Muscle of back (tissue), 11 donors: ENCODE data around the gene SART3. TPM values are rescaled to one million over a fixed set of nuclear protein-coding genes. Genes with fewer than 3 reads are reported as not detected.
"Not testable (repeated sequence)": the region's sequence is repeated elsewhere in the genome, so short reads cannot be mapped to it uniquely, and the experiment has no call there.

ENCODE experiments used
- DNase-seq, 3 donors: peaks; one replicate each; pipeline versions ENCODE4 v3.0.0 to v3.0.0-alpha.2; 2013
- polyA plus RNA-seq, 10 donors: library from polyadenylated mRNA; unstranded; fragments of 120-200 nt; gene quantifications; one replicate each; pipeline ENCODE4 v1.2.1, GENCODE V29; 2013; ENCODE audit not compliant: insufficient read length in 10 of 10

Gene SART3
- polyA plus RNA-seq, 10 donors, result 28.6 to 41.0 (median 35.2) TPM

DNA sequence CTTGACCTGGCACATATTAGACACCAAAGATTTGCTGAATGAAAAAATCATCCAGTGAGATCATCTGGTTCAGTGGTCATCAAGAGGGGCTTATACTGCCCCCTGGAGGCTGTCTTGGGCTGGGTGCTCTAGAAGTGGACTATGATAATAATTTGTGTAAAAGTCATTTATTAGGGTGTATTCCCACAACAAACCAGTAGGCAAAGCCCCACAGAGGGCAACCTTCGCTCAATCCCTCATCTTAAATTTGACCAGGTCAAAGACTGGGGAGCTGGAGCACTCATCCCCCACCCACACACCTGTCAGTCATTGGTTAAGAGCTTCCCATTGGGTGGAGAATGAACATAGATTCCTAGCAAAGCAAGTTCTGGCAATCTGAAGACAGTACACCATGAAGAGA is 65.9 kb downstream of the SART3 start:
- DNase-seq, result peak in 1 of 3 donors; percentile 17

- no peak for DNase-seq
Observed at GRCh38 chr12:108491256-108491655, 69.7 kb downstream of the SART3 start.

- not testable (repeated sequence) for DNase-seq
Observed at GRCh38 chr12:108487029-108487428, 73.9 kb downstream of the SART3 start.

- not testable (repeated sequence) for DNase-seq
Observed at GRCh38 chr12:108485371-108485770, 75.6 kb downstream of the SART3 start.

- DNase-seq, result no peak
Observed at GRCh38 chr12:108484845-108485244, 76.1 kb downstream of the SART3 start.

- DNase-seq, result no peak
Observed at GRCh38 chr12:108484431-108484830, 76.5 kb downstream of the SART3 start.

DNA sequence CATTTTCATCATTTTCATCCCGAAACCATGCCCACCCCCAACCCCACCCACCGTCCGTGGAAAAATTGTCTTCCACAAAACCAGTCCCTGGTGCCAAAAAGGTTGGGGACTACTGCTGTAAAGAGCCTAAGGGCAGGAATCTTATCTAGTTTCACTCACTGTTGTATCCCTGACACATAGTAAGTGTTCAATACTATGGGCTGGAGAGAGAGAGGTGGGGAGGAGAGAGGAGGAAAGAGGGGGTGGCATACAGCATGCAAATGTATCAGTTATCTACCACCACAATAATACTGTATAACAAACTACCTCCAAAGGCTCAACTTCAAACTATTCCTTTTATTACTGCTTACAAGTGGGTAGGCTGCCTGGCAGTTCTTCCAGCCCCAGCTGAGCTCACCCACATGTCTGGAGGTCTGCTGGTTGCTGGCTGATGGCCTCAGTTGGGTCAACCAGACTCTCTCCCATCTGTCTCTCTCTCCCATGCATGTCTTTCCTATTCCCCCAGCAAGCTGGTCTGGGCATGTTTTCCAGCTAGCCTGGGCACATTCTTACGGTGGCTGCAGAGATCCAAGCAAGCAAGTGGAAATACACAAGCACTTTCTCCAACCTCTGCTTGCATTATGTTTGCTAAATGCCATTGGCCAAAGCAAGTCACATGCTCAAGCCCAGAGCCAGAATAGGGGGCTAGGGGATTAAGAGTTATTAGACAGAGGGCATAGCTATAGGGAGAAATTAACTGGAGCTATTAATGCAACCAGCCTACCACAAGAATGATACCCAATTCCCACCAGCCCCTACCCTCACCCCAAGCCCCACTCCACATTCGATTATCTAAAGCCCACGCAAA is 77.5 kb downstream of the SART3 start:
- DNase-seq, result no peak

GRCh38 chr12:108482717-108483212 is 78.2 kb downstream of the SART3 start:
- no peak for DNase-seq

DNA sequence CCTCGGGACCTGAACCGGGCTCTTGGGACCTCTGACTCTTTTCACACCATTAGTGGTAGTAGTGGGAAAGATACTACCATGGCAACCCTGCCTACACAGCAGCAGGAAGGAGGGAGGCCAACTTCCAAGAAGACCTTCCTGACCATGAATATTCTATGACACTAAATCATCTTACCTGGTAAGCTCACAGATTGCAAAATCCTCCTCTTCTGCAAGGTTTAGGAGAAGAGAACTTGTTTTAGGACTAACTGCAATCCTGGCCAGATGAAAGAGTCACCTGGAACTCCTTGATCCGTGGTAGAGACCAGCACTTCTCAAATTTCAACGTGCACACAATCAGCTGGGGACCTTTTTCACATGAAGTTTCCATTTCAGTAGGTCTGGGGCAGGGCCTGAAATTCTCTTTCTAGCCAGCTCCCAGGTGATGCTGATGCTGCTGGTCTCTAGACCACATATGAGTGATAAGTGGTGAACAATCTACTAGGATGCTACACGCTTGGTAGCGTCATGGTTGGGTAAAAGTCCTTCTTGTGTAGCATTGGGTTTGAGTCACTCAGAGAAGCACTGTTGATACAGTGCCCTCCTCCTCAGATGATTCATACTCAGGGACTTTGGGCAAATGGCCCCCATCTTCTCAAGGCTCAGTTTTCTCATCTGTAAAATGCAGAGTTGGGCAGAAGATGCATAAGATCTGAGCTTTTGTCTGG is 81.5 kb downstream of the SART3 start:
- DNase-seq, result no peak

DNA sequence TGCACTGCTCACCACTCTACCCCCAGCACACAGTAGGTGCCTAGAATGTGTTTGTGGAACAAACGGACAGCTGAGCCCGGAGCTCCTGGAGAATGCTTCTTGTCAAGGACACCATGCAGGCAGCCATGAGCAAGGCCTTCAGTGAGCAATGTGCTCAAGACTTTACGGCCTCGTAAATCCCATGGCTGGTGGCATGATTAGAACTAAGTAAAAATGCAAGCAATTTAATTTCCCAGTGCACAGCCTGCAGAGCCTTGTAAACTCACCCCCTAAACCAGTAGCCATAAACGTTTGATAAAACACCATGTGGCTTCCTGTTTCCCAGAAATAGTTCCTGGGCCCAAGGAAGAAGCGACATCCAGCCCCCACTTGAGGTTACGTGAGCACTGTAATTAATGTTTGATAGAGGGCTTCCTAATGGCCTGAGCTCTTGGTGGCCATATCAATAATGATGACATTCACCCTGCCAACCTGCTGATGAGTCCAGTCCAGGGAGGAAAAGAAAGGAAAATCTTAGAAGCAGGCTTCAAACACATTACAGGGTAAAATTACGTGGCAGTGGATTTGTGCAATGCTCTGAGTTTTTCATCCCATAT is 82.3 kb downstream of the SART3 start:
- no peak for DNase-seq

- no peak for DNase-seq
Observed at GRCh38 chr12:108477881-108478259, 83.1 kb downstream of the SART3 start.

- DNase-seq, result no peak
Observed at GRCh38 chr12:108477055-108477880, 83.7 kb downstream of the SART3 start.

GRCh38 chr12:108475396-108475795 is 85.6 kb downstream of the SART3 start:
- no peak for DNase-seq

GRCh38 chr12:108473400-108474055 is 87.4 kb downstream of the SART3 start:
- DNase-seq, result no peak

Other genes starting within 250 kb of the SART3 start
- 1 to 10 TPM; 3.3 to 6.6 (median 5.0) TPM for gene CMKLR1, start 221.9 kb downstream of the SART3 start, polyA plus RNA-seq
- gene FICD, start 45.9 kb downstream of the SART3 start, polyA plus RNA-seq, result 1 to 10 TPM; 1.5 to 3.7 (median 2.5) TPM
- 10 to 100 TPM; 82.1 to 99.6 (median 88.4) TPM for gene ISCU, start 1.4 kb upstream of the SART3 start, polyA plus RNA-seq
- gene TMEM119, start 36.9 kb upstream of the SART3 start, polyA plus RNA-seq, result 10 to 100 TPM; 26.2 to 71.2 (median 38.2) TPM
- 10 to 100 TPM in 1 of 10 donors, 1 to 10 TPM in 9; 3.6 to 13.0 (median 4.3) TPM for gene SELPLG, start 72.7 kb upstream of the SART3 start, polyA plus RNA-seq
- 100 to 1,000 TPM in 2 of 10 donors, 10 to 100 TPM in 8; 68.2 to 108 (median 80.9) TPM for gene CORO1C, start 170.3 kb upstream of the SART3 start, polyA plus RNA-seq